OCI-LY7 (cell line): ENCODE results near the gene SLC30A1. TPM values are rescaled to one million over a fixed set of nuclear protein-coding genes. Genes with fewer than 3 reads are reported as not detected.

Experiments
- BruUV-seq: library from RNA; stranded (reverse); fragments of 400-500 nt; replicated peaks from 2 replicates; lab custom pipeline; 2021; lab: Mats Ljungman, UMichigan
- CTCF ChIA-PET: fragments of 300-600 bp; sonication (Branson Sonifier 250); formaldehyde crosslinking; loops from one replicate; lab custom pipeline; 2022; ENCODE audit warnings: antibody characterized with exemption; ENCODE audit not compliant: unreplicated experiment; lab: Charles Lee
- POLR2A ChIA-PET: fragments of 300-600 bp; sonication (Branson Sonifier 250); formaldehyde crosslinking; loops from one replicate; lab custom pipeline; 2022; ENCODE audit warnings: antibody characterized with exemption; lab: Charles Lee
- DNase-seq: peaks from one replicate; pipeline ENCODE4 v3.0.0-alpha.2; 2015; ENCODE audit warnings: low spot score
- H2AFZ ChIP-seq: fragments of 200-600 bp; sonication (generic), shearing (Covaris generic); 2 replicates; pipeline ENCODE4 v1.6.1; 2014; ENCODE audit warnings: mild to moderate bottlenecking, antibody characterized with exemption, low read length, moderate library complexity
- H3K27ac ChIP-seq: fragments of 200-600 bp; sonication (generic); 2 replicates; pipeline ENCODE4 v1.5.1; 2014; ENCODE audit warnings: mixed run types, low read depth, mild to moderate bottlenecking, moderate library complexity, low read length, inconsistent platforms; ENCODE audit not compliant: poor library complexity, severe bottlenecking
- H3K36me3 ChIP-seq: fragments of 200-600 bp; sonication (generic); 2 replicates; pipeline ENCODE4 v1.6.1; 2014; ENCODE audit warnings: mild to moderate bottlenecking, antibody characterized with exemption, low read length, moderate library complexity, mixed read lengths; ENCODE audit not compliant: insufficient read depth
- H3K4me1 ChIP-seq: fragments of 200-600 bp; sonication (generic); 2 replicates; pipeline ENCODE4 v1.5.1; 2014; ENCODE audit warnings: mild to moderate bottlenecking, low read length; ENCODE audit not compliant: insufficient read depth, poor library complexity, severe bottlenecking
- H3K4me2 ChIP-seq: fragments of 200-600 bp; sonication (generic); 2 replicates; pipeline ENCODE4 v1.6.1; 2014; ENCODE audit warnings: mild to moderate bottlenecking, low read length
- H3K4me3 ChIP-seq: fragments of 200-600 bp; sonication (generic); 2 replicates; pipeline ENCODE4 v1.5.1; 2014; ENCODE audit warnings: mild to moderate bottlenecking, low read depth, low read length; ENCODE audit not compliant: poor library complexity, severe bottlenecking
- H3K79me2 ChIP-seq: fragments of 200-600 bp; sonication (generic); 2 replicates; pipeline ENCODE4 v1.6.1; 2016; ENCODE audit warnings: low read depth, mild to moderate bottlenecking, low read length, moderate library complexity, mixed read lengths; ENCODE audit not compliant: insufficient read depth
- H3K9me2 ChIP-seq: fragments of 200-600 bp; sonication (generic); 2 replicates; pipeline ENCODE4 v1.6.1; 2016; ENCODE audit warnings: mild to moderate bottlenecking, low read length, mixed read lengths; ENCODE audit not compliant: insufficient read depth
- H3K9me3 ChIP-seq: fragments of 200-600 bp; sonication (generic); 2 replicates; pipeline ENCODE4 v1.6.1; 2014; ENCODE audit warnings: mild to moderate bottlenecking, mixed run types, low read length, mixed read lengths
- H4K20me1 ChIP-seq: fragments of 200-600 bp; sonication (generic); 2 replicates; pipeline ENCODE4 v1.6.1; 2014; ENCODE audit warnings: mild to moderate bottlenecking, antibody characterized with exemption, low read length, moderate library complexity, mixed read lengths; ENCODE audit not compliant: insufficient read depth
- EZH2phosphoT487 ChIP-seq: fragments of 200-600 bp; sonication (generic); IDR thresholded peaks from 2 replicates; pipeline ENCODE4 v1.6.1; 2018; ENCODE audit warnings: low read depth, borderline replicate concordance, mild to moderate bottlenecking, mixed run types, antibody characterized with exemption, low read length, moderate library complexity, mixed read lengths
- intact Hi-C: fragments of 100-400 bp; cut with micrococcal nuclease; formaldehyde crosslinking; loops from one replicate; pipeline ENCODE4 v1.10.0; 2022; ENCODE audit not compliant: unreplicated experiment
- total RNA-seq, 2 experiments: library from RNA; depleted of rRNA in 1 of 2; stranded (reverse); fragments of >200 nt in 1 of 2; shearing (Covaris generic) in 1 of 2; gene quantifications; 2 replicates each; pipeline ENCODE4 v1.2.3, GENCODE V29; 2014 to 2022
- TF ChIP-seq, protein P1 (sequence below): fragments of 200-600 bp; sonication (generic); conservative IDR thresholded peaks from 2 replicates; pipeline ENCODE4 v1.5.1; 2014; ENCODE audit warnings: mild to moderate bottlenecking, antibody characterized with exemption, low read length, moderate library complexity, mixed read lengths

Gene SLC30A1
- total RNA-seq, 2 experiments from 2014 or later = 6.1 to 7.9 TPM

GRCh38 chr1:211531194-211532087, 47.5 kb downstream of the SLC30A1 start:
- CTCF ChIA-PET = no interaction called here
- BruUV-seq = no TSS peak
- POLR2A ChIA-PET = interaction anchor here (1.1 kb wide), 1 partner anchor 19 kb away, joined by 4 read pairs; no protein-coding TSS in a partner anchor

GRCh38 chr1:211530102-211530501, 48.9 kb downstream of the SLC30A1 start:
- BruUV-seq = no TSS peak
- DNase-seq = no peak
- ChIA-PET POLR2A (interaction anchor here (0.5 to 0.6 kb wide), 2 partner anchors 268 to 376 kb away, joined by 3 read pairs; no protein-coding TSS in a partner anchor), CTCF (no interaction called here)
- no peak overlapping the region for H3K27ac ChIP-seq
- intact Hi-C loops = no loop called here
- no peak for TF ChIP-seq EZH2phosphoT487
- TF ChIP-seq, protein P1, sequence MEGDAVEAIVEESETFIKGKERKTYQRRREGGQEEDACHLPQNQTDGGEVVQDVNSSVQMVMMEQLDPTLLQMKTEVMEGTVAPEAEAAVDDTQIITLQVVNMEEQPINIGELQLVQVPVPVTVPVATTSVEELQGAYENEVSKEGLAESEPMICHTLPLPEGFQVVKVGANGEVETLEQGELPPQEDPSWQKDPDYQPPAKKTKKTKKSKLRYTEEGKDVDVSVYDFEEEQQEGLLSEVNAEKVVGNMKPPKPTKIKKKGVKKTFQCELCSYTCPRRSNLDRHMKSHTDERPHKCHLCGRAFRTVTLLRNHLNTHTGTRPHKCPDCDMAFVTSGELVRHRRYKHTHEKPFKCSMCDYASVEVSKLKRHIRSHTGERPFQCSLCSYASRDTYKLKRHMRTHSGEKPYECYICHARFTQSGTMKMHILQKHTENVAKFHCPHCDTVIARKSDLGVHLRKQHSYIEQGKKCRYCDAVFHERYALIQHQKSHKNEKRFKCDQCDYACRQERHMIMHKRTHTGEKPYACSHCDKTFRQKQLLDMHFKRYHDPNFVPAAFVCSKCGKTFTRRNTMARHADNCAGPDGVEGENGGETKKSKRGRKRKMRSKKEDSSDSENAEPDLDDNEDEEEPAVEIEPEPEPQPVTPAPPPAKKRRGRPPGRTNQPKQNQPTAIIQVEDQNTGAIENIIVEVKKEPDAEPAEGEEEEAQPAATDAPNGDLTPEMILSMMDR = no peak
- no peaks in the 10 kb centered on the region for H3K79me2 ChIP-seq
- no peak overlapping the region for H3K4me2 ChIP-seq
- H3K9me2 ChIP-seq = no peaks in the 10 kb centered on the region
- H3K4me3 ChIP-seq = no peak overlapping the region
- H3K9me3 ChIP-seq = no peaks in the 10 kb centered on the region
- peaks cover 34% of the 10 kb centered on the region for H3K4me1 ChIP-seq
- no peaks in the 10 kb centered on the region for H3K36me3 ChIP-seq
- H2AFZ ChIP-seq = no peak overlapping the region
- no peaks in the 10 kb centered on the region for H4K20me1 ChIP-seq

More at GRCh38 chr1:211531194-211532087, 47.5 kb downstream of the SLC30A1 start:
- H3K4me3 ChIP-seq = no peak overlapping the region
- H3K4me2 ChIP-seq = no peak overlapping the region
- no peaks in the 10 kb centered on the region for H3K36me3 ChIP-seq
- peaks cover 30% of the 10 kb centered on the region for H3K4me1 ChIP-seq
- H3K9me3 ChIP-seq = no peaks in the 10 kb centered on the region
- TF ChIP-seq, protein P1 = no peak
- no peak for TF ChIP-seq EZH2phosphoT487
- no peak for DNase-seq
- no peaks in the 10 kb centered on the region for H3K9me2 ChIP-seq
- no peak overlapping the region for H2AFZ ChIP-seq
- no peak overlapping the region for H3K27ac ChIP-seq
- no peaks in the 10 kb centered on the region for H4K20me1 ChIP-seq
- intact Hi-C loops = no loop called here
- no peaks in the 10 kb centered on the region for H3K79me2 ChIP-seq

DNA sequence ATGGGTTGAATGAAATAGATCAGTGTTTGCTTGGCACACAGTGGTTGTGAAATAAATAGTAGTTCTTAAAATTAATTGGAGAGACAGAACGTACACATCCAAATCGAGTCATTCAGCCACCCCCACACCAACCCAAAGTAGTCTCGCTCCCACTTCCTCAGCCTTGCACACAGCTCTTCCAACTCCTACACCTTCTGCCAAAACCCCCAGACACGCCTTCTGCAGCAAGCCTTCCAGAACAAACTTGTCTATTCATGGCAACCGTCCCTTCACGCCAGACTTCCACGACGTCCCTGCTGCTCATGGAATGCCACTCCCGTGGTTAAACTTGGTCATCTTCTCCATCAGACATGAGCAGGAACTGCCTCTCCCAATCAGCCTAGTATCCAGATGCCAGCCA, 49.5 kb downstream of the SLC30A1 start:
- TF ChIP-seq, protein P1 = no peak
- TF ChIP-seq EZH2phosphoT487 = no peak
- Histone ChIP-seq H3K4me1 (peaks cover 34% of the 10 kb centered on the region), H3K9me2 (no peaks in the 10 kb centered on the region), H3K9me3 (no peaks in the 10 kb centered on the region), H3K79me2 (no peaks in the 10 kb centered on the region), H3K36me3 (no peaks in the 10 kb centered on the region), H2AFZ (no peak overlapping the region), H4K20me1 (no peaks in the 10 kb centered on the region), H3K27ac (no peak overlapping the region), H3K4me2 (no peak overlapping the region), H3K4me3 (no peak overlapping the region)
- BruUV-seq = no TSS peak
- ChIA-PET POLR2A (interaction anchor here (0.5 to 0.6 kb wide), 2 partner anchors 9 to 268 kb away, joined by 3 read pairs; no protein-coding TSS in a partner anchor), CTCF (no interaction called here)
- no peak for DNase-seq
- intact Hi-C loops = no loop called here
